ENCODE results near the gene P2RY10. TPM values are rescaled to one million over a fixed set of nuclear protein-coding genes. Genes with fewer than 3 reads are reported as not detected.
"Not testable (repeated sequence)": the region's sequence is repeated elsewhere in the genome, so short reads cannot be mapped to it uniquely, and the experiment has no call there.

The P2RY10 gene
- not detected in 2 replicates for total RNA-seq (2014; rRNA removed; shearing (Covaris generic))

- no peak for DNase-seq (ENCODE audit: low read depth)
Measured at GRCh38 chrX:78945186-78945912, at the start of gene P2RY10. TSS of gene P2RY10 (plus strand) at chrX:78945391. CDS start at chrX:78960521, 15,130 bp downstream.

GRCh38 chrX:78922754-78923153 lies 22.4 kb upstream of the P2RY10 start:
- DNase-seq (ENCODE audit: low read depth), result no peak

- DNase-seq (ENCODE audit: low read depth), result no peak
Measured at GRCh38 chrX:78923198-78924015, 21.8 kb upstream of the P2RY10 start.

- DNase-seq (ENCODE audit: low read depth), result no peak
Measured at GRCh38 chrX:78931814-78932213, 13.4 kb upstream of the P2RY10 start.

GRCh38 chrX:78934866-78935265 lies 10.3 kb upstream of the P2RY10 start:
- no peak for DNase-seq (ENCODE audit: low read depth)

- no peak for DNase-seq (ENCODE audit: low read depth)
Measured at GRCh38 chrX:78944351-78944750, 840 bp upstream of the P2RY10 start.

DNA sequence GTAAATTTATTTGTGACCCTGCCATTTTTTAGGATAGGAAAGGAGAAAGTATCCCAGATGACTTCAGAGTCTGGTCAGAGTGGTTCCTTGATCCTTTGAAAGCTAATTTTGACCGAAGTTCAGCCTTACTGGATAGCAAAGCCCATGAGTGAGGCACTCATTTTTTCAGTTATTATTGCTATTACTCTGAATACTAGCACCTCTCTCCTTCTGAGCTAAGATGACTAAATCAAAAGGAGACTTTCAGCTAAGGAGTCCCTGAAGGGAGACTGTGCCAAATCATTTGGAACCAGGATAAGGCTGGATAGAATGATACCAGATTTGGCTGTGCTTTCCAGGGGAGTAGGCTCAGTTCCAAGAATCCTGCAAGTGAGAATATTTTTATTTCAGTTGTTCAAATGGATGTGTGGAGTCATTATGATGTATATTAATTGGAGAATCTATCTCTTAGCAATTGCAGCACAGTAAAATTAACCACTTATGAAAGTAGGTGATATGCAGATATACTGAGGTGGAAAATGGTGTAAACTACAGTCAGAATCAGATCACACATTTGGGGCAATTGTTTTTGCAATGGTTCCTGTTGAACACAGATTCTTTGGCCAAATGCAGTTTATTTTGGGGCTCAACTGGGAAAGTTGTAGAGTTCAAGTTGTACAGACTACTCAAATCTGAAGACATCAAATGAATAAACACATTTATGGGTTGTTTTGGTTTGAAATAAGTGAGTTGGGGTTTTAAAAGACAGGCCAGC lies 1.2 kb downstream of the P2RY10 start:
- no peak for DNase-seq (ENCODE audit: low read depth)

DNA sequence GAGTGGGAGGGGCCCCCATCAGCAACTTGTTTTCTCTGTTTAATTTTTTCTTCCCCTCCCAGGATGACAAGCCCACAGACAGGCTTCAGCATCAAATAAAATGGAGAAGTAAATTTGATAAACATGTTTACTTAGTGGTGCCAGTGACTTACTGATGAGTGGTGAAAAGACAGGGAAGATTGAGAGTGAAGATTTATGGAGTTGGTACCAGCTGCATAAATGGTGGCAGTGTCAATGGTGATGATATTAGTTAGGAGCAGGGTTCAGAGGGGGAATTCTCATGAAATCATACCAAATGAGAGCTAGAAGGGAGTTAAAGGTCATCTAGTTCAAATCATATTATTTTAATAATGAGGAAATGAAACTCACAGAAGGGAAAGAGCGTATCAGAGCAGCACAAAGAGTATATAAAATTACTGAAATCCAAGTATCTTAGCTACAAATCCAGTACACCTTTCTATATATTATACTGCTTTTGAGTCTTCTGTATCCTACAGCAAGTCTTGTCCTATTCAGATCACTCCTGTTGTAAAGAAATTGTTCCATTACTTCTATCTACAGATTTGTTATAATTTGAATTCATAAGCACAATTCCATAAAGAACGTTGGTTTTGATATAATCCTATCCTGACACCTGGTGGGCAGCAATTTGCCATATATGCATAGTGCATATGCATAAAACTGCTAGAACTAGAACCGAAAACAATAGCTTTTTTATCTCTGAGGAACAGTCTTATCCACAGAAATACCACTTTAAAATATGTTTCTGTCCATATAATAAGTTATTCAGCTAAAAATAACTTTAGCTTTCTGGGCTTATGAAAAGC lies 5.0 kb downstream of the P2RY10 start:
- no peak for DNase-seq (ENCODE audit: low read depth)

DNA sequence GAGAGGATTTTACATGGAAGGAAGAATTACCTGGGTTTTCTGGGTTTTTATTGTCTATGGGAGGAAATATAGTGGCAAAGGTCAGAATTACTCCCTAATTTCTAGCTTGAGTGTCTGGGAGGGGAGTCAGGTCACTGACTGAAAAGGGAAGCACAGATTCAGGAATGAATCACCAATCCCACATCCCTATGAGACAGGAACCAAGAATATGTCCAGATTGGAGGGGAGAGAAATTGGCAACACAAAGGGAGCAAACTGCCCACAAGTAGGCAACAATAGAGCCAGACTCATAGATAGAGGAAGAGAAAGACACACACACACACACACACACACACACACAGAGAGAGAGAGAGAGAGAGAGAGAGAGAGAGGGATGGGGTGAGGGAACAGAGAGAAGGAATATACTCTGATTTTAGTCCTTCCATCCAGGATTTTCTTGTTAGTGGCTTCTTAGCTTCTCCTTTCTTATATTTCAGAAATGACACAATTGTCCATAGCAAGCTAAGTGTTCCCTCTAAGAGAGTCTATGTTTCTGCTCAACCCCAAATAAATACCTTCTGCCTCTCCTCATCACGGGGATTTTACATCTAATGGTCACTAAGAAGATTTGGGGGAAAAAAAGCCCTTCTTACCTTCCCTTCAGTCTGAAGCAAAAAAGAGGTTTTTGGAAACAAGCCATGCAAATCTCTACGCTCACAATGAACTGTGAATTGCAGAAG lies 12.0 kb downstream of the P2RY10 start:
- no peak for DNase-seq (ENCODE audit: low read depth)

GRCh38 chrX:78957768-78958130 lies 12.6 kb downstream of the P2RY10 start:
- DNase-seq (ENCODE audit: low read depth), result no peak

- no peak for DNase-seq (ENCODE audit: low read depth)
Measured at GRCh38 chrX:78958419-78959116, 13.4 kb downstream of the P2RY10 start.

- DNase-seq (ENCODE audit: low read depth), result no peak
Measured at GRCh38 chrX:78960888-78961287, 15.7 kb downstream of the P2RY10 start.

GRCh38 chrX:78964598-78964997 lies 19.4 kb downstream of the P2RY10 start:
- DNase-seq (ENCODE audit: low read depth), result no peak

GRCh38 chrX:78979789-78980464 lies 34.7 kb downstream of the P2RY10 start:
- peak; percentile 4 for DNase-seq (ENCODE audit: low read depth)

GRCh38 chrX:78989349-78989748 lies 44.2 kb downstream of the P2RY10 start:
- DNase-seq (ENCODE audit: low read depth), result no peak

- no peak for DNase-seq (ENCODE audit: low read depth)
Measured at GRCh38 chrX:78997870-78998558, 52.8 kb downstream of the P2RY10 start.

- not testable (repeated sequence) for DNase-seq (ENCODE audit: low read depth)
Measured at GRCh38 chrX:79007540-79007939, 62.3 kb downstream of the P2RY10 start.
